Activated CD4-positive, alpha-beta T cell treated with anti-CD3 and anti-CD28 coated beads, Interleukin-2, amount 50 U/mL, for 48 hours (primary cell): ENCODE data around the gene ULBP1.
"Not testable (repeated sequence)": the region's sequence is repeated elsewhere in the genome, so short reads cannot be mapped to it uniquely, and the experiment has no call there.

ENCODE experiments used
- DNase-seq, 2 experiments: peaks; one replicate each; pipeline ENCODE4 v3.0.0-alpha.2; 2020

ULBP1 gene

GRCh38 chr6:149954328-149954983 is 9.3 kb upstream of the ULBP1 start:
- DNase-seq: not testable (repeated sequence)

GRCh38 chr6:149954984-149955653 is 8.6 kb upstream of the ULBP1 start:
- not testable (repeated sequence) for DNase-seq

- DNase-seq: not testable (repeated sequence)
These were observed 8.0 kb upstream of the ULBP1 start for GRCh38 chr6:149955654-149956317.

GRCh38 chr6:149958124-149958523 is 5.6 kb upstream of the ULBP1 start:
- DNase-seq: not testable (repeated sequence)

- DNase-seq: not testable (repeated sequence)
These were observed 3.9 kb upstream of the ULBP1 start for GRCh38 chr6:149959806-149960205.

GRCh38 chr6:149960488-149960887 is 3.3 kb upstream of the ULBP1 start:
- no peak for DNase-seq

- DNase-seq: peak; percentile 30 to 53
These were observed 1.9 kb upstream of the ULBP1 start for GRCh38 chr6:149961728-149962425.

- no peak for DNase-seq
These were observed 1.1 kb upstream of the ULBP1 start for GRCh38 chr6:149962461-149963211.

GRCh38 chr6:149963212-149963461 is 606 bp upstream of the ULBP1 start:
- peak; percentile 52 to 63 for DNase-seq

GRCh38 chr6:149964308-149965193 is 808 bp downstream of the ULBP1 start:
- DNase-seq: peak; percentile 24 to 44

GRCh38 chr6:149965194-149966020 is 1.7 kb downstream of the ULBP1 start:
- peak; percentile 28 to 32 for DNase-seq

- not testable (repeated sequence) for DNase-seq
These were observed 2.6 kb downstream of the ULBP1 start for GRCh38 chr6:149966319-149966718.

- no peak for DNase-seq
These were observed 3.8 kb downstream of the ULBP1 start for GRCh38 chr6:149967591-149967990.

GRCh38 chr6:149967999-149968398 is 4.3 kb downstream of the ULBP1 start:
- DNase-seq: not testable (repeated sequence)

GRCh38 chr6:149968909-149969308 is 5.2 kb downstream of the ULBP1 start:
- not testable (repeated sequence) for DNase-seq

- no peak for DNase-seq
These were observed 5.9 kb downstream of the ULBP1 start for GRCh38 chr6:149969635-149970034.

GRCh38 chr6:149974394-149974793 is 10.7 kb downstream of the ULBP1 start:
- not testable (repeated sequence) for DNase-seq

- no peak for DNase-seq
These were observed 11.1 kb downstream of the ULBP1 start for GRCh38 chr6:149974825-149975224.

GRCh38 chr6:149975400-149975799 is 11.7 kb downstream of the ULBP1 start:
- no peak for DNase-seq

- no peak for DNase-seq
These were observed 13.5 kb downstream of the ULBP1 start for GRCh38 chr6:149977221-149977620.

GRCh38 chr6:149978610-149979009 is 14.9 kb downstream of the ULBP1 start:
- no peak for DNase-seq
